Skin of body (tissue), 2 donors: ENCODE results near the gene ATP11C. TPM values are rescaled to one million over a fixed set of nuclear protein-coding genes. Genes with fewer than 3 reads are reported as not detected.
"Not testable (repeated sequence)": the region's sequence is repeated elsewhere in the genome, so short reads cannot be mapped to it uniquely, and the experiment has no call there.

Experiments used
- DNase-seq: peaks from one replicate; lab custom pipeline; 2025; lab: John Stamatoyannopoulos, UW
- total RNA-seq: library from RNA; depleted of rRNA; stranded (reverse); fragments of >200 nt; gene quantifications from one replicate; pipeline ENCODE4 v1.2.3, GENCODE V29; 2014

Gene ATP11C
- total RNA-seq = 27.9 TPM

DNA sequence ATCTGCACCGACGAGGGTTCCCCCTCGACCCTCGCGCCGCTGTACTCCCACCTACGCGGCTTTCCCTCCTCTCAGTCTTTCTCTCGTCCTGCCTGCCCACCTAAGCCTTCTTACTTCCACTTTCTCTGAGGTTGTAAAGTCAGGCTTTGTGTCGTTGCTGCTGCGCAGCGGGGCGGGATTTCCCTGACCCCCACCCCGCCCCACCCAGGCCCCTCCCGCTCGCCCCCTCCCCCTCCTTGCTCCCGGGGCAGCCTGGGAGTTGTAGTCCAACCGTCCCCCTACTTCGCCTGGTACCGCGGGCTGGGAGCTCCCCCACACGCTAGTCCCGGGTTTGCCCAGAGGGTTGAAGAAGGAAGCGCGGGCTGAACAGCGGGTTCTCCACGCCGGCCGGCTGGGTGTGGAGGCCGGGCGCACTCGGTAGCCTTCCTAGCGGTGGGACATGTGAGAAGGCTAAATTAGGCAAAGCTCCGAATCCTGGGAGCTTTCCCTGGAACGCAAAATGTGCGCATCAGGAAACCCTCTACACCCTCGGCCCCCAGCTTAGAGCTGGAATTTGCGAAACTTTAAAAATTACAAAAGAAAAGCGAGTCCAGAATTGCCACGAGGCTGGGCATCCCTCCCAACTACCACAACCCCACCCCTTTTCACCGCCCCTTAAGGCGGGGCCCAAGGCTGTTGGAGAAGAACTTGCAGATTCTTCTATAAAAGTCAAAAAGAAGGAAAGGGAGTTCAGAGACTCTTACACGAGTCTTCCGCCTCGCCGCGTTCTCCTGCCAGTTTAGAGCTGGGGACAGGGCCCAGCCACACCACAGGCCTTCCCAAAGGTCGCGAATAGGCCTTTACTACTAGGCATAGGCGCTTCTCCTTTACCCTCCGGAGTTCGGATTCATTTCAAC lies at the start of gene ATP11C:
ATP11C (minus strand) TSS at position 153 of the 896 bp plus-strand sequence. CDS start 1,011 bp downstream, outside the sequence.
- DNase-seq = peak; percentile 78

DNA sequence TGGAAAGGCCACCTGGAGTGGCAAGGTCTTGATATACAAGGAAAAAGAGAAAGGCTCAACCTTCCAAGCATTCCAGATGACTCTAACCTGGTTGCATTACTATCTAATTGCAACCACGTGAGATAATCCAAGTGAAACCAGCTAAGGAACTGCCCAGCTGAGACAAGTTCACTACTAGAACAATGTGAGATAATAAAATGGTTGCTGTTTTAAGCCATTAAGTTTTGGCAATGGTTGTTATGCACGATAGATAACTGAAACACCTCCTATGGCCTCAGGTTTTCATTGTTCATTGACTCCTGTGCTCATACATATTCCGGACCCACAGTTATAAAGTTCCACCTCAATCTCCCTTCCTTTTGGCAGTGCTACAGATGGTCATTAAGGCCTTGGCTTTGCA lies 41.6 kb upstream of the ATP11C start:
- DNase-seq = no peak

DNA sequence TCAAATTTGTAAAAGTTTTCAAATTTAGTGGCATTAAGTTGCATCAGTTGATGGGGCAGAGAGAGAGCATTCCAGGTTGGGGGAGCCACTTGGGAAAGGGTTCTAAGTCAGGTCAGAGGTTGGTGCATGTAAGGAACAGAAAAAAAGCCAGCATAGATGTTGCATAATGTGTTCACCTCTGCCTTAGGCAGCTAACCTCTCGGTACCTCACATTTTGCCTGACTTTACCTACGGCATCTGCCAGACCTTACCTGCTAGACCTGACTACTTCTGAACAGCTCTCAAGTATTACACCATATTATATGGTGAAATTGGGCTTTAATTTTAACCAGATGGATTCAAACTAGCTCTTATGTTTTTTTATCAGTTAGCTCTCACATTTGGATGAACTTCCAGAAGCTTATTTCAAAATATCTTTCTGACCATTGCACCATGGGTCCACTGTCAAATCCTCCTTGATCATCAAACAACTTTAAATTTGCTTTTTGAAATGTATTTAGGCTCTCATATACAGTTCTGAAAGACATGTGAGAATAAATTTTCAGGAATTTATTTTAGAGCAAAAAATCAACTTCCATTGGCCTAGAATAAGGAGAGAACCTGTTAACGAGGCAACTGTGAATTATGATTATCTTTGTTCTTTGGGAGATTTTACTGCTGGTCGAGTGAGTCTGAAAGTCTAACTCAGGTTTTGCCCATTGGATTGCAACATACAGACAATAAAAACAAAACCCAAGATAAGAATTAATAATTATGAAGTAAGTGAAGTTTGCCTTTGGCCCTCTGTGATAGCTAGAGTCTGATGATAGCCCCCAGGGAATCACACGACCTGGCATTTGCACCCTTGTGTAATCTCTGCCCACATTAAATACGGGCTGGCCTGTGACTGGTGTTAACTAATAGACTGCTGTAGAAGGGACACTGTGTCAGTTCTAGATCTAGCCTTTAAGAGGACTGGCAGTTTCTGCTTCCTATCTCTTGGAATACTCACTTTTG lies 40.1 kb upstream of the ATP11C start:
- no peak for DNase-seq

DNA sequence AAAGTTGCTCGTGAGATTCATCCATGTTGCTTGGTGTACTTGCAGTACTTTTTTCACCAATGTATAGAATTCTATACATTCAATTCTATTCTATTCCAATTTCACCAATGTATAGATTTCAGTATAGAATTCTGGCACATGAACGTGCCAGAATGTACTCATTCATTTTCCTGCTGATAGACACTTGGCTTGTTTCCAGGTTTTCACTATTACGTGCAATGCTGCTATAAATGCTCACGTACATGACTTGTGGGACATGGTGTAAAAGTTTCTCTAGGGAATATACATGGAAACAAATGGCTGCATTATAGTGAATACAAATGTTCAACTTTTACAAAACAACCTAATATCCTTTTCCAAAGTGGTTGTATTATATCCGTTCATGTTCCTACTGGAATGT lies 39.3 kb upstream of the ATP11C start:
- no peak for DNase-seq

DNA sequence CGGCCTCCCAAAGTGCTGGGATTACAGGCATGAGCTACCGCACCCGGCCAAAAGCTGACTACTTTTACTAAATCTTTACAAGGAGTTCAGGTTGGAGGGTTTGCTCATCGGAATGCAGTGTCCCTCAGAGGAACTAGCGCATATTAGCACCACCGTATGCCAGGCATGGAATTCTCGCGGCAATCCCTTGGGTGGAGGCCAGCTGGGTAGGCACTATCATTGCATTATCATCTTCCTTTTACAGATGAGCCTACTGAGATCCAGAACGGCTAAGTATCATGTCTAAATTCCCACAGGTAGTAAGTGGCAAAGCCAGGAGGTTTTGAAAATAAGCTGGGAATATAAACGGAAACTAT lies 38.5 kb upstream of the ATP11C start:
- no peak for DNase-seq

DNA sequence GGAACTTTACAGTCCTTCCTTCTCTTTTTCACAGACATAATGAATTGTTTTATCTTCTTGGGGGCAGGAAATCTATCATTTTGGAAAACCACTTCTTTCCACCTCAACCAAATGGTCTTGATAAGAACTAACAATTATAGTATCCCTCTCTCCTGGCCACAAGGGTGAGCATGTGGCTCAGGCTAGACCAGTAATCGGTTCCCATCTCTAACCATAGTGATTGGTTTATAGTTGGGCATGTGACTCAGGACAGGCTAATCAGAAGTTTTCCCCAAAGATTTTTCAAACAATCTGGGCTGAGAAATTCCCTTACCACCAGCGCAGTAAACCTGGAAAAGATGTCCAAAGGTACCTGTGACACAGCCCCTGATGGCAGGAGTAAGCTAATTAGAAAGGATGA lies 36.4 kb upstream of the ATP11C start:
- DNase-seq = no peak

DNA sequence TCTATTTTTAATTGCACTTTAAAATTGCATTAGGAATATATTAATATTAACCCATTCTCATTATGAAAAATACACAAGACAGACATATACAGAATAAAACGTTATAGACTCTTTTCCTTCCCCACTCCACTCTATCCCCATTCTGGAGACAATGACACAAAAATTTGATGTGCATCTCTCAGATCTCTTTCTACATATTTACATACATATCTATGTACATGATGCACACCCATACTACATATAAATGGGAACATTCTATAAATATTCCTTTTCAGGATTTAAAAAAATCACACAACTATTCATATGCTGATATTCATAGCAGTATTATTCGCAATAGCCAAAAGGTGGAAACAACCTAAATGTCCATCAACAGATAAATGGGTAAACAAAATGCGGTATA lies 34.9 kb upstream of the ATP11C start:
- no peak for DNase-seq

DNA sequence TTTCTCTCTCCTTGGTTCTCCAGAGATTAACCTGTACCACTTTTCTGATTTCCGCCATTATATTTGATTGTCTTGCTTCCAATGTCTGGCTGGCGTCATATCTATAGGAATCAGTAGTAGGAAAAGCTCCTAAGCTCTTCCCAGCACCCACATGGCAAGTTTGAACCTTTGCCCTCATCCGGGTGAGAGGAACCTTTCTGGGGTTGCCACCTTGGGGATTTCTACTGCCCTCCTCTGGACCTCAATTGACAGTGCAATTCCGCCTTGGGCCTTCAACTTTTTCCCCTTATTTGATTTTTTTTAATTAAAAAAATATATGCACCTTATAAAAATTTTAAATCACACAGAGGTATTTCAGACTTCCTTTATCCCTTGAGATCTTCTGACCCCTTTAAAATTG lies 34.4 kb upstream of the ATP11C start:
- no peak for DNase-seq

DNA sequence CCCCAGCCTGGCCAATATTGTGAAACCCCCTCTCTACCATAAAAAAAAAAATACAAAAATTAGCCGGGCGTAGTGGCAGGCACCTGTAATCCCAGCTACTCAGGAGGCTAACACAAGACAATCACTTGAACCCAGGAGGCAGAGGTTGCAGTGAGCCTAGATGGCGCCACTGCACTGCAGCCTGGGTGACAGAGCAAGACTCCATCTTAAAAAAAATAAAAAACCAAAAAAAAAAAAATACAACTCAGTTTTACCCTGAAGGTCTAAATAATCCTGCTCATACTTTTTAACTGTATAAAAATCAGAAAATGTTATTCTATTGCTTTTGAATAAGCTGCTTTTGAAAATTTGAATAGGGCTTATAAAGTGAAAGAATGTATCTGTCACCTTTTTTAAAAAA lies 33.3 kb upstream of the ATP11C start:
- DNase-seq = not testable (repeated sequence)

DNA sequence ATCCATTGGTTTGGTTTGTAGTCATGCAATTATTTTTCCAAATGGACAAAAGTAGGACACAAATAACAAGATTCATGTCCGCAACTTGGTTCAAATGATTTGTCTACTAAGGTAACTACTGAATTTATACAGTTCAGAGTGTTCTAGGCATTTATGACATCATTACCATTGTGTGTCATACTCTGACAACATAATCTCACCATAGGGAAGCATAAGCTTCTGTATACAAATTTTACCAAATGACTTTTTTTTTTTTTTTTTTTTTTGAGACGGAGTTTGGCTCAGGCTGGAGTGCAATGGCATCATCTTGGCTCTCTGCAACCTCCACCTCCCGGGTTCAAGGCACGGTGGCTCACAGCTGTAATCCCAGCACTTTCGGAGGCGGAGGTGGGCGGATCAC lies 32.6 kb upstream of the ATP11C start, which contains the start of gene CXorf66:
CXorf66 (minus strand) TSS at position 101 of the 400 bp plus-strand sequence; CDS start at position 76, 25 bp downstream.
- no peak for DNase-seq

DNA sequence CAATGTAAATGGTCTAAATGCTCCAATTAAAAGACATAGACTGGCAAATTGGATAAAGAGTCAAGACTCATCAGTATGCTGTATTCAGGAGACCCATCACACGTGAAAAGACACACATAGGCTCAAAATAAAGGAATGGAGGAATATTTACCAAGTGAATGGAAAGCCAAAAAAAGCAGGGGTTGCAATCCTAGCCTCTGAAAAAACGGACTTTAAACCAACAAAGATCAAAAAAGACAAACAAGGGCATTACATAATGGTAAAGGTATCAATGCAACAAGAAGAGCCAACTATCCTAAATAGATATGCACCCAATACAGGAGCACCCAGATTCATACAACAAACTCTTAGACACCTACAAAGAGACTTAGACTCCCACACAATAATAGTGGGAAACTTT lies 28.2 kb upstream of the ATP11C start:
- DNase-seq = not testable (repeated sequence)

DNA sequence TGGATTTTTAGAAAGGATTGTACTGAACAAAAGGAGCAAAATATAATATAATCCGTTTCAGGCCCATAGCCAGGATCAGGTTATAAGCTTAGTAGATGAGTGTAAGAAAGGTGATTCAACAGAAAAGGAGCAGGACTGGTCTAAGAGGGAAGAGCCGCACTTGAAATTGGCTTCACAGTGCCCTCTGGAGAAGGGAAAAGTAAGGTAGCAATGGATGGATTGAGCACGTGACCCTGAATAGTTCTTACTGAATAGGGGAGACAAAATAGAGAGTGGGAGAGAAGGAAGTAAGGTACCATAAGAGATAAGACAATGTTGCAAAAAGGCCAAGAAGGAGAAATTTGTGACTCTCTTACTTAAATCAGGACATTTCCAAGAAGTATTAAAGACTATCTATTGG lies 16.9 kb upstream of the ATP11C start:
- DNase-seq = no peak

DNA sequence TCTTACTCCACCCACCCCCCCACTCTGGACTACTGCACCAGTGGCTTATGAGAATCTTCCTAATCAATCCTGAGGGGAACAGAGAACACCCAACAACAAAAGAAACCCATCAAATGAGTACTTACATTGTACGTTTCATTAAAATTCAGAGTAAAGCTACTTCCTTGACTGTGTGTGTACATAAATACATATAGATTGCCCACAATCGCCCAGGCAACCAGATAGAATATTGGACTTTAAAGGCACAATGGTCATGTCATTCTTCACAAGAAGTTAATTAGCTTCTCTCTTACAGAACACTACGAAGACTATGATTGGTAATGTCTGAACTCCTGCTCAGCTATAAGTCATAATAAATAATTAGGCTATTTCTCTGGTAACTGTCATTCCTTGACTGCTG lies 12.2 kb upstream of the ATP11C start:
- no peak for DNase-seq

DNA sequence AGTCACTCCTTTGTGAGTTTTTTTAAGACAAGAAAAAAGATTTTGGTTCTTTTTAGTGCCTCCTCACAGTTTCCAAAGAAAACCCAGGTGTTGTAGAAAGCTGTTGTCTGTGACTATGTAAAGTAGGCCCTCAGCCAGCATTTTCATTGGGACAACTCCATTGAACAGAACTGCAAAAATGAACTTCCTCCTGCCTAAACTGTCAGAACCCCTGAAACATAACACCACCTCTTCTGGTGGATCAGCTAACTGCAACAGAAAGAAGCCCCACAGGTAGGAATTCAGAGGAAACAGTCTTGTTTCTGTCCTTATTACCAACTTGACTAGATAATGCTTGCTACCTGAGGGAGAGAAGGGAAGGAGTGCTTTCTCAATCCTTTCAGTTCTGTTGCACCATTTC lies 3.4 kb upstream of the ATP11C start:
- DNase-seq = no peak

DNA sequence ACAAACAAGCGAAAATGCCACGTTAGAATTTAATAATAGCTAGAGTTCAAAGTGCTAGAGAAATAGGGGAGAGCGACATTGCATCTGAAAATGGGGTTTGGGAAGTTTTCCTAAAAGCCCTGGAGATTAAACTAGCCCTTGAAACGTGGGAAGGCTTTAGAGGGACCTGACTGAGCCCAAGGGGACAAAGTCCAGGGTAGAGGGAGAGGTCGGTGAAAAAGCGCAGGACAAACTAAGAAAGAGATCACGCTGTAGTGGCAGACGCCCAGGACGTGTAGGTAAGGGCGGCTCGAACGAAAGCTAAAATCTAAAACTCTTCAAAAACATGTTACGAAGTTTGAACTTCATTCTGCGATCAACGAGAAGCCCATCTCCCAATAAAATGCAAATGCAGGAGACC lies 1.1 kb upstream of the ATP11C start:
- DNase-seq = no peak

DNA sequence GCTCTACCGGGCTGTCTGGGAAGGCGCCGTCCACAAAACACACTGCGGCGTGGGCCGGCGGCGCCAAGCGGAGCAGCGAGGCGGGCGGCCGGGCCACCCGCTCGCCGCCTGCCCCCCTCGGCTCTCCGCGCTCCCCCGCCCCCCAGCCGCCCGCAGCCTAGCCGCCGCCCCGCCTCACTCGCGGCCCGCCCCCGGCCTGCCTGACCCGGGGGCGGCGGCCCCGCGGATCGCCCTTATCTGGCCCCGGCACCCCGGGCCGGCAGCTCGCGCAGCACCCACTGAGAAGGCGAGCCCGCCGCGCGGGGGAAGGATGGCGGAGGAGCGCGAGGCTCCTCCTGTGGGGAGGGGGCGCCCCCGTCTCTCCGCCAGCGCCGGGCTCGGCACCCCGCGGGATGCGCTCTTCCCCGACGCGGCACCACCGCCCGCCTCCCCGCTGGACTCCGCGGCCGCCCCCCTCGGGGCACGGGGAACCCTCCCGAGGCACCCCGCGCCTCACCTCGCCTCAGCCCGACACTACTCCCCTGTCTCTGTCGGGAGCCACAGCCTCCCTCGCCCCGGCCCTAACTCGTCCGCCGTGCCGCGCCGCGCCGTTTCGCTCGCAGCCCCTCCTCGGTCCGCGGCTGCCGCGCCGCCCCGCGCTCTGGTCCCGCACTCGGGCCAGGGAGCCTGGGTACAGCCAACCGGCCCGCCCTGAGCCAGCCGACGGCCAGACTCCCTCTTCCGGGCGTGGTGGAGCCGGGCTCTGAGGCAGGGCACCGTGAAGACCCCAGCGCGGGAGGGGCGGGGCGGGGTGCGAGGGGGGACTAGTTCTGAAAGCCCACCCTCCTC lies 566 bp downstream of the ATP11C start:
- DNase-seq = no peak

DNA sequence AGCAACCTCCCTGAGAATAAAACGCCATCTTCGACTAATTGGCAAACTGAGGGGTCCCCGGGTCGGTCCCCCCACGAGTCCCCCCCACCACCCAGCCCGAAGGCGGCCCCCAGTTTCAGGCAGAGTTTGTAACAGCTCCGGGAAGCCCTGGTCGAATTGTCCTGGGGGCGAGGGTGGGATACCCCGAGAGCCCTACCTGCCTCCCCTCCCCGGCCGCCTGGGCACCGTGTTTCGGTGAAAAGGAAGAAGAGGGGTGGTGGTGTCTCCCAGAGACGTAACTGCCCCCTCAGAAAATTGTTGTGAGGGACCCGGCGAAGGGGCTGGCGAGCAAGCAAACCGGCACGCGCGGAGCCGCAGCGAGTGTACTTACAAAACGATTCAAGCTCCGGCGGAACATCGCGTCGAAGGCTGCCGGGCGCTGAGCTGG lies 1.2 kb downstream of the ATP11C start:
- DNase-seq = no peak

DNA sequence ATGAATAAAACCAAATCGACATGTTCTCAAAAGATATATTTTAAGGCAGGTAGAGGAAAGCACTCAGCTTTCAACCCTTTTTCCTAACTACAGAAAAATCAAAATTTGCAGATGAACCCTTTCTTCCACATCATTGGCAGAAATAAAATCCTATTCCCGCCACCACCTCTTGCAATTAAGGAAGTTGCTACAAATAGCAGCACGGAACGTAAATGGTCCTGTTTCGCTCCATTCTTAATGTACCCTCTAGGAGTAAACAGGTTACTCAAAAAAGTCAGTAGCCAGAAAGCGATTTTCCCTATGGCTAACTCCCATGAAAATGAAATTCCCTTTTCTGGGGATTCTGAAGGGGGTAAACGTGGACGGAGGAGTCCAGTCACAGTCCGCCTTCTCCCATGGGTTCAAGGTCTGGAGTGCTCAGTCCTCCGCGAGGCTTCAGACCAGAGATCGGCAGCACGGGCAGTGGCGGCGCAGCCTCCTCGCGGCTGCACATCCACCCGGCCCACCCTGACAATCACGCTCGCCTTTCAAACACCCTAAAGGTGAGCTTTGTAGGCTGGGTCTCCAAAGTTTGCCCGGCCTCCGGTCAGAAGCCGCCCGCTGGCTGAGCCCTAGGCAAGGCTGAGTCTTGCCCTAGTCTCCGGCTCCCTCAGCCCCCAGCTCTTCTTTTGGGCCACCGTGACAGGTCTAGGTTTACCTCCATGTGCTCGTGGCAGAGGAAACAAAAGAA lies 1.8 kb downstream of the ATP11C start:
- DNase-seq = no peak

DNA sequence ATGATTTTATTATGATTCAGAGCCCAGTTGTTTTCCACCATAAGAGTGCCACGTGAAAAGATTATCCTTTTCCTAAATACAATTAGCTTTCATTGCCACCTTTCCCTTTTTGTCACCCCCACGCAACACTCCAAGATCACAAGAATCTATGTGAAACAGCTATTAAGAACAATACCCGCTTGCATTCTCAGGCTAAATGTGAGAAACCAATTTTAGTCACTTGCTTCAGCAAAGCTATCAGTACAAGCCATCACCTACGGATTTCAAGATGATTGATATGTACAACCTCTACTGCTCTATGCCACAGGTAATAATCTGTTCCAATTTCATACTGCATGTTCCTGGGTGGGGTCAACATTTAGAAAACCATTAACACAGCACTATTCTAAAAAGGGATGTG lies 2.5 kb downstream of the ATP11C start:
- no peak for DNase-seq

DNA sequence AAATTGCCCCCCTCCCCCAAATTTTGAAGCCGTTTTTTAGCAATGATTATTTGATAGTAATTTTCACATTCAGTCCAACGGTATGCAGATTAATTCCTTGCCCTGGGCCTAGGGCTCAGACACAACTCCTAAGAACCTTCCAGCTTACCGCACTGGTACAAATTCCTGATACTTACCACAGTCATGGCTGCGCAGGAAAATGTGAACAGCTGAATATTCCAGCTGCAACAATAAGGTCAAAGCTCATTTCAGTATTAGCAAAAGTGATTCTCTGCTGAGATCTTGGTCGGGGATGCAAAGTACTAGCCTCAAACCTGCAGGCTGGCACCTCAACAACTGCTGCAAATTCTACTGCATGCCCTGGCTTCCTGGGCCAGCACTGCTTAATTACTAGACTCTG lies 3.0 kb downstream of the ATP11C start:
- DNase-seq = no peak

DNA sequence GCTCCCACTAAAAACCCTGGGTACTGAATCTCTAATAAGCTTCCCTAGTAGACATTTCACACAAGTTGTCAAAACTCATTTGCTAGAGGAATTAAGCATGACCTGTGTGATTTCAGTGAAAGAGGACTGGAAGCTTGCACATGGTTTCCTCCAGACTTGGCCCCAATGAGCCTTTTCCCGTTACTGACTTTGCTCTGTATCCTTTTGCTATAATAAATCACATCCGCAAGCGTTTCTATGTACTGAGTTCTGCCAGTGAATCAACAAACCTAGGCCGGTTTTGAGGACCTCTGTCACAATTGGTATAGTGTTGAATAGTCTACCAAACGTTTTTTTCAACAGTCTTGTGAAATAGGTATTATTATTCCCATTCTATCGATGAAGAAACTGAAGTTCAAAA lies 8.2 kb downstream of the ATP11C start:
- DNase-seq = peak; percentile 2
